GM12875 (cell line): Measurements from ENCODE around the gene SWAP70.

Source experiments
- H3K4me3 ChIP-seq: one replicate; pipeline ENCODE4 v1.5.1; 2011; ENCODE audit warnings: low read depth, low read length, control low read depth
- TF ChIP-seq, protein P1 (sequence below): IDR thresholded peaks from 2 replicates; pipeline ENCODE4 v1.5.1; 2011; ENCODE audit warnings: low read depth, mild to moderate bottlenecking, control low read depth, inconsistent platforms, low read length, moderate library complexity, borderline replicate concordance; ENCODE audit not compliant: insufficient read depth

Gene SWAP70

DNA sequence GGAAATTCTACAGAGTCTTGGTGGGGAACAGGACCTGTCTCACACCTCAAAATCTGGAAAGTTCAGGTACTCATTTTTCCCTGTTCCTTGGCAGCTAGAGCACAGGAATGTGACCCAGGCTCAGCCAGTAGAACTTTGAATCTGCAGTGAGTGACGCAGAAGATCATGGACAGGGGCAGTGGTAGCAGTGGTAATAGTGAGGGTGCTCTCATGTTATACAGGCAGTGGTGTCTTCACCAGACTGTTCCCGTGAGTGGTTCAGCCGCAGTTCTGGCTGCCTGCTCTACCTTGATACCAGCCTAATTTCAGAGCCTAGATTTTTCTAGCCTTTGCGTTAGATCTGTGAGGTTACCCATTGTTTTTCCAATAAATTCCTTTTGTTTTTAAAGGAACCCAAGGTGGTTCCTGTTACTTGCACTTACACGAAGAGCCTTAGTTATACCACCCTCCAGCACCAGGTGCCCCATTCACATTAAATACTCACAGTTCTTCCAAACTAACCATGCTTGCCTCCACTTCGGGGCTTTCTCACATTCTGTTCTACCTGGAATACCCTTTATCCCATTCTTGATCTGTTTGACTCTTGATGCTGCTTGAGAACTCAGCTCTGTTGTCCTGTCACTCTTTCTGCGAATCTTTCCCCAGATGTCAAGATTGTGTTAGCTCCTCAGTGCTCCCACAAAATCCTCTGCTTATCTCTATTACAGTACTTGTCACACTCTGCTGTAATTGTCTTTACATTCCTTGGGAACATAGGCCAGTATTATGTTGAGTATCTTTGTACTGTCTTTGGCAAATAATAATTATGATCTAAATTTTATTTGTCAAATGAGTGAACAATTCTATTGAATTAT lies 47.8 kb downstream of the SWAP70 start:
- TF ChIP-seq, protein P1, sequence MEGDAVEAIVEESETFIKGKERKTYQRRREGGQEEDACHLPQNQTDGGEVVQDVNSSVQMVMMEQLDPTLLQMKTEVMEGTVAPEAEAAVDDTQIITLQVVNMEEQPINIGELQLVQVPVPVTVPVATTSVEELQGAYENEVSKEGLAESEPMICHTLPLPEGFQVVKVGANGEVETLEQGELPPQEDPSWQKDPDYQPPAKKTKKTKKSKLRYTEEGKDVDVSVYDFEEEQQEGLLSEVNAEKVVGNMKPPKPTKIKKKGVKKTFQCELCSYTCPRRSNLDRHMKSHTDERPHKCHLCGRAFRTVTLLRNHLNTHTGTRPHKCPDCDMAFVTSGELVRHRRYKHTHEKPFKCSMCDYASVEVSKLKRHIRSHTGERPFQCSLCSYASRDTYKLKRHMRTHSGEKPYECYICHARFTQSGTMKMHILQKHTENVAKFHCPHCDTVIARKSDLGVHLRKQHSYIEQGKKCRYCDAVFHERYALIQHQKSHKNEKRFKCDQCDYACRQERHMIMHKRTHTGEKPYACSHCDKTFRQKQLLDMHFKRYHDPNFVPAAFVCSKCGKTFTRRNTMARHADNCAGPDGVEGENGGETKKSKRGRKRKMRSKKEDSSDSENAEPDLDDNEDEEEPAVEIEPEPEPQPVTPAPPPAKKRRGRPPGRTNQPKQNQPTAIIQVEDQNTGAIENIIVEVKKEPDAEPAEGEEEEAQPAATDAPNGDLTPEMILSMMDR = no peak
- no peak overlapping the region for H3K4me3 ChIP-seq

DNA sequence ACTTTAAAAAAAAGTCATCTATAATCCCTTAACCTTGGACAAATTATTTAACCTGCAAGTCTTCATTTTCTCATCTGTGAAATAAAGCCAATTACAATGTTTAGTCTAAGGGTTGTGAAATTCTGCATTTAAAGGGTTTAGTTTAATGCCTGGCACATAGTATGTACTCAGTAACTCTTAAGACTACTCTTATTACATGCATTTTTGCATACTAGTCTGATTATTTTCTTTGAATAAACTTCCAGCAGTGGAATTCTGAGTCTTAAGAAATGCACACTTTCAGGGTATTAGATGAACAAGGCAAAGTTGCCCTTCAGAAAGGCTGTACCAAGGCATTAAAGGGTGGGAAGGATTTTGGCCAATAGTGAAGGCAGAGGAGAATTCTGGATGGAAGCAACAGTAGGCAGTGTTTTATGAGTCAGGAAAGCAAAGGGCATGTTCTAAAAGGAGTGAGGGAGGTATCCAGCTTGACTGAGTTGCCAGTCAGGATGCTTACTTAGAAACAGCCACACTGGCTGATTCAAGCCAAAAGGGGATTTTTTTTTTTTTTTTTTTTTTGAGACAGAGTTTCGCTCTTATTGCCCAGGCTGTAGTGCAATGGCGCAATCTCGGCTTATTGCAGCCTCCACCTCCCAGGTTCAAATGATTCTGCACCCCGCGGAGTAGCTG lies 50.5 kb downstream of the SWAP70 start:
- TF ChIP-seq, protein P1 = no peak

DNA sequence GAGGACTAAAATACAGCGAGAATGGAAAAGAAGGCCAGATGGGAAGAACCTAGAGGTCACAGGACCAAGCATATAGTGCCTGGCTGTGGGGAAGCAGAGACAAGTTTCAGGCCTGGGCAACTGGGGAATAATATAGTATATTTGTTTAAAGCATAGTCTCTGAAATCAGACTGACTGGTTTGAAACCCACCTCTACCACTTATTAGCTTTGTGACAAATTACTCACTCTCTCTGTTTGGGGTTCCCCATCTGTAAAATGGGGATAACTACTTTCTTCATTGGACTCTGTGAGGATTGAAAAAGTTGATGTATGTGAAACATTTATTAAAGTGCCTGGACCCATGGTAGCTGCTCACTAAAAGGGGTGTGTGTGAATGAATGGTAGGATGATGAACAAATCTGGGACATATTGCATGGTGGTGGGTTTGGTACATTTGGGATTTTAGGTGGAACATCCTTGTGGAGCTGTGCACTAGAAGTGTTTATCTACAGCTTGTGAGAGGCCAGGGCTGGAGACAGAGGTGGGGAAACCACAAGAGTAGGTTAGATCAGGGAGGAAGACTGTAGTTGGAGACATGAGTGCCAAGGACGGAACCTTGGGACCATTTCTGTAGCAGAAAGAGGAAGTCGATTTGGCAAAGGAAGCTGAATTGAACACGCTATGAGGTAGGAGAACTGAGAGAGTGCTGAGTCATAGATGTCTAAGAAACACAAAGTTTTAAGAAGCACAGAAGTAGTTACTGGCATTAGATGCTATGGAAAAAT lies 52.6 kb downstream of the SWAP70 start:
- TF ChIP-seq, protein P1 = no peak
- H3K4me3 ChIP-seq = no peak overlapping the region

More for the DNA sequence above, 50.5 kb downstream of the SWAP70 start:
- H3K4me3 ChIP-seq = no peak overlapping the region

DNA sequence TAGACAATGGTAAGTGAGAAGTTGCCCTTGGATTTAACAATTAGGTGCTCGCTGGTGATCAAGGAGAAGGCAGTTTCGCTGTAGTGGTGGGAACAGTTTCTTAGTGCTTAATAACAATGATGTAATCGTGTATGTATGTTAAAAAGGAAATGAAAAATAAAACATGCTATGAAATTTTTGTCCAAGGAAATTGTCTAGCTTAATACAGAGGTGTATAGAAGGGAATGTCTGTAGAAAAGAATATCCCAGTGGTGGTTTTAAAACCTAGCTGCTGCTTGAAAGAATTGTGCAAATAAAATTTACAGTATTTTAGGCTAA lies 53.1 kb downstream of the SWAP70 start:
- TF ChIP-seq, protein P1 = no peak
- H3K4me3 ChIP-seq = no peak overlapping the region

DNA sequence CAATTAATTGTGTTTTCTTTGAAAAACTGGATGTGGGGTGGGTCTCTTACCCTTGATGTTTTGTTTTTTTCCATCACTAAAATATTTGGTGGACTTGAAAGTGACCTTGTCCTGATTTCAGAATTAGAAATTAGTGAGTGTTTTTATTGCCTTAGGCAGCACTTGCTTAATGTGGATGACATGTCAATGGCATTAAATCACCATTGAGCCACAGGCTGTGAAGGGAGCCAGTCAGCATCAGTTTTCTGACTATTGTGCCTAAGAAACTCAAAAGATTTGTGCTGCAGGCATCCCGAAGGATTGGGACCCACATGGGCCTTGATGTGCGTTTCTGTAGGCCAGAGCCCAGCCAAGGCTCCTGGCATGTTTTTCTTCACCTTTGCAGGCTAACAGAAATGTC lies 53.8 kb downstream of the SWAP70 start:
- H3K4me3 ChIP-seq = no peak overlapping the region
- TF ChIP-seq, protein P1 = no peak

DNA sequence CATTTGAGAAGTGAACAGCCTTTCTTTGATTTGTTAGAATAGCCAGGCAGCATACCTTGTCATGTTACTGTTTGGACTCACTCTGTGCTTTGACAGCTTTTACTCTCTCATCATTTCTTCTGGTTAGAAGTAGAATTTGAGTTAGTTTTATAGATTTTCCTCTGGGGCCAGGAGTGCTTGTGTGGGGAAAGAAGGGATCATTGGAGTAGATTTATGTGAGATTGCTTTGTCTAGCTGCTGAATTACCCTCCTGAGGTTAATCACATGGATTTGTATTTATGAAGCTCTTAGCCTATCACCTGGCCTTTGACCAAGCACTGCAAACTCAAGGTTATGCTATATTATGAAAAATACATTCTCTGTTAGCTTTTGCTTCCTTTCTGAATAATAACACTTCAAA lies 54.3 kb downstream of the SWAP70 start:
- H3K4me3 ChIP-seq = no peak overlapping the region
- TF ChIP-seq, protein P1 = no peak
